ENCODE data around the gene PACS1. TPM values are rescaled to one million over a fixed set of nuclear protein-coding genes. Genes with fewer than 3 reads are reported as not detected.
A peak's percentile ranks its signal among the peaks of the same experiment; 100 is the strongest.

Gene PACS1
- total RNA-seq, 2 experiments from 2014 or later: 109 TPM

DNA sequence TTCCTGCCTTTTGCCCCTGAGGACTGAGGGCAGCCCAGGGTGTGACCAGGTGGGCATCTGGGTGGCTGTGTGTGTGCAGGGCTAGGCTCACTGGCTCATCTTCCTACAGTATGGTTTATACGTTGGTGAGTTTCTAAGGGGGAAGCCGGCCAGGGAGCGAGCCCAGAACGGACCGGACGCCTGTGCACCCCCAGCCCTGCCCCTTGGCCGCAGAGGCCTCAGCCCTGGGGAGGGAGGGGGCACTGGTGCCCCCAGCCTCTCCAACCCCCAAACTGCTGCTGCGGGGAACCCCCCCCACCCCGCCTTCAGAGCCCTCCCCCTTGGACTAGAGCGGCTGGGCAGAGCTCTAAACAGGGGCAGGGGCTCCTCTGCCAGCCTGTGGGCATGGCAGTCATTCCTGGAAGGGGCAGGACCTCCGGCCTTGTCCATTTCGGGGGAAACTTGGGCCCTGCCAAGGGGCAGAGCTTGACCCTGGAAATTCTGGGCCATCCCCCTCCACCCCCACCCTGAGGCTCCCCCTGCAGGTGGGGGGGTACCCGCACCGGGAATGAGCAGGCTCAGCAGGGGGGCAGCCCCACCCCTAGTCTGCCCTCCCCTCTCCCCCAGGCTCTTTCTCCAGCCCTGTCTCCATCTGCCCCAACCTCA is 213.5 kb downstream of the PACS1 start:
- Mint-ChIP-seq H3K27me3 (peaks cover 3% of the 10 kb centered on the region), H3K27ac (peak overlapping the region; percentile 9)

DNA sequence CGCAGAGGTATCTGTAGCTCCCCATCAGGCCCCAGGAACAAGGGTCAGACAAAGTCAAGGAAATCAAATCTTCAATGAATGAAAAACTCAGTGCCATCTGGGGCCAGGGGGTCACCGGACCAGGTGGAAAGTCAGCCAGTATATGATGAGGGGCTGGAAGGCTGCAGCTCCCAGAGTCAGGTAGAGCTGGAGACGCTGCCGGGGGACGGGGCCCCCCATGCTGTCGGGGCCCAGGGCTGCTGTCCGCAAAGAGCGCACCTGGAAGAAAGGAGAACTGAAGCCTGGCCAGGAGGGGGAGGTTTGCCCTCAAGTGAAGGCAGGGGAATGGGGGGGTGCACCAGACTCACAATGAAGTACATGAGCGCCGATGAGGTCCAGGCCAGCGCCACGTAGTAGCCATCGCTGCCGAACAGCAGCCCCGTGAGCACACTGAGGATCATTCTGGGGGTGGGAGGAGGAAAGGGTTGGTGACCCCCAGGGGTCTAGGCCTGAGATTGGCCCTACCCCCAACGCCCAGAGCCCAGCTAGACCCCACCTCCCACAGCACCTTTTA is 214.5 kb downstream of the PACS1 start:
- Mint-ChIP-seq H3K4me1 (peaks cover 45% of the 10 kb centered on the region), H3K9me3 (no peaks in the 10 kb centered on the region), H3K4me3 (no peak overlapping the region), H3K27ac (no peak overlapping the region), H3K36me3 (ENCODE audit: low read depth) (no peaks in the 10 kb centered on the region), H3K27me3 (peaks cover under 1% of the 10 kb centered on the region)
- ChIA-PET CTCF (interaction anchor here (1.1 to 4.2 kb wide), 6 partner anchors 9 to 127 kb away, joined by 3 to 43 read pairs (median 16); partner anchors contain the start of gene RAB1B), POLR2A (no interaction called here)
- no peak for DNase-seq

More for the DNA sequence above, 213.5 kb downstream of the PACS1 start:
- H3K9me3 Mint-ChIP-seq: no peaks in the 10 kb centered on the region
- peaks cover 44% of the 10 kb centered on the region for H3K4me1 Mint-ChIP-seq
- no peak overlapping the region for H3K4me3 Mint-ChIP-seq
- POLR2A ChIA-PET: no interaction called here
- CTCF ChIA-PET: interaction anchor here (0.9 to 4.2 kb wide), 15 partner anchors 7 to 67 kb away, joined by 3 to 43 read pairs (median 6); partner anchors contain the start of genes RAB1B and TMEM151A
- no peak for DNase-seq
- H3K36me3 Mint-ChIP-seq (ENCODE audit: low read depth): no peaks in the 10 kb centered on the region

DNA sequence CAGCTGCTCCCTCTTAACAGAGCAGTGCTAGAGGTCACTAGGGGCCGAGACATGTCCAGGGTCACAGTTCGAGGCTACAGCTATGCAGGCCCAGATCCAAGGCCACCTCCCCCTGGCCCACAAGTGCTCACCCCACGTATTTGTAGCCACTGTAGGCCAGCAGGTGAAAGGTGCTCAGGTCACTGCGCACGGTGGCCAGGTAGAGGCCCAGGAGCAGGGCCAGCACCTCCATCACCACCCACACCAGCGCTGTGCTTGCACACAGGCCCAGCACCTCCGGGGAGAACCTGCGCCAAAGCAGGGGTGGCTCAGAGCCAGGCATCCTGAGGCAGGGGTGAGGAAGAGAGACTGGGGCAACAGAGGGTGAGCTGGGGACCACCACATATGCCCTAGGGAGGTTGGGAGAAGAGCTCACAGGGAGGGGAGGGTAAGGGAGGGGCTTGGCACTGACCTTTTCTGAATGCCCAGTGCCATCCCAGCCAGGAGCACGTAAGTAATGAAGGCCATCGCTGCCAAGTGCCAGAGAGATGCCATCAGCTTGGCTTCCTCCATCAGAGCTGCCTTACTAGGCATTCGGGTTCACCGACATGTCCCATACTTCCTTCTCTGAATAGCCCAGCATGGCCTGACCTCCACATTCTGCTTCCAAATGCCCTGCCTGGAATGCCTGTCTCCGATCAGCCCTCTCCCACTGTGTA is 215.3 kb downstream of the PACS1 start:
- CTCF ChIA-PET: interaction anchor here (1.0 to 4.0 kb wide), 3 partner anchors 26 to 126 kb away, joined by 3 to 27 read pairs (median 4); no protein-coding TSS in a partner anchor
- Mint-ChIP-seq H3K36me3 (ENCODE audit: low read depth) (no peaks in the 10 kb centered on the region), H3K9me3 (no peaks in the 10 kb centered on the region), H3K27me3 (peaks cover 4% of the 10 kb centered on the region), H3K4me3 (no peak overlapping the region), H3K27ac (peak overlapping the region; percentile 25), H3K4me1 (peaks cover 52% of the 10 kb centered on the region)
- POLR2A ChIA-PET: no interaction called here
- no peak for DNase-seq

- Mint-ChIP-seq H3K4me3 (peak overlapping the region; percentile 89), H3K9me3 (no peaks in the 10 kb centered on the region), H3K36me3 (ENCODE audit: low read depth) (no peaks in the 10 kb centered on the region), H3K27ac (peak overlapping the region; percentile 50), H3K4me1 (peaks cover 50% of the 10 kb centered on the region), H3K27me3 (peaks cover 14% of the 10 kb centered on the region)
- DNase-seq: no peak
- ChIA-PET CTCF (interaction anchor here (0.5 to 4.0 kb wide), 4 partner anchors 14 to 111 kb away, joined by 3 to 27 read pairs (median 3); no protein-coding TSS in a partner anchor), POLR2A (interaction anchor here (0.6 kb wide), 1 partner anchor 19 kb away, joined by 3 read pairs; no protein-coding TSS in a partner anchor)
These were observed 216.6 kb downstream of the PACS1 start for GRCh38 chr11:66286699-66287098.

GRCh38 chr11:66287211-66287888 is 217.3 kb downstream of the PACS1 start:
- POLR2A ChIA-PET: no interaction called here

DNA sequence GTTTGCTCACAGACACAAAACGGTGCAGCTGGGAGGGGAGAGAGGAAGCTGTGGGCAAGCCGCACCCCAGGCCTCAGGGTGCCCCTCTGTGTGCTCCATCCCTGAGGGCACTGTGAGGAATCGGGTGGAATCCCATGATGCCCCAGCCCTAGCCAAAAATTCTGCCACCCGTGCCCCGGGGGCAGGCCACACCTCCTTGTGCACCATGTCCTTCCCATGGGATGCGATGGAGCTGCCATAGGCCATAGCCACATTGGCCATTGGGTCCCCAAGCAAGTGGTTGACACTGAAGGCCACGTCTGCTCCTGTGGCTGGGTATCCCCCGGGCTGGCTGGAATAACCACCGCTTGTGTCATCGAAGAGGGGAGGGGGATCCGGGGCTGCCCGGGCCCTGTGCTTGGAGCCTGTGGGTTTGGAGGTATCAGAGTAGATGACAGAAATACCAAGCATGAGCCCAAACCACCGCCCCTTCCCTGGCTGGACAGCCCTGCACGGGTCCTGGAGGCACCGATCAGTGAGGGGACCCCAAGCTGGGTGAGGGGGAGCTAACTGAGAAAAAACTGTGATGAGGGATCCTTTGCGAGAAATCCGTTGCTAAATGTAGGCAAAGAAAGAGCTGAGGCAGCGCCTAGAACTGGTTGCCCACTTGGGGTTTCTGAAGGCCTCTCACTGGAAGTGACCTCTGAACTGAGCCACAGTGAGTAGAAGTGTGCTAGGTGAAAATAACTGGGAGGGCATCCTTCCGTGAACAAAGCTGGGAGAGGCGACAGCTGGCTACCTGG is 218.0 kb downstream of the PACS1 start:
- POLR2A ChIA-PET: interaction anchor here (1.1 to 1.4 kb wide), 2 partner anchors 15 to 17 kb away, joined by 3 to 5 read pairs; no protein-coding TSS in a partner anchor
- H3K27ac Mint-ChIP-seq: peak overlapping the region; percentile 89

More at GRCh38 chr11:66287211-66287888, 217.3 kb downstream of the PACS1 start:
- H3K36me3 Mint-ChIP-seq (ENCODE audit: low read depth): no peaks in the 10 kb centered on the region
- peaks cover 43% of the 10 kb centered on the region for H3K4me1 Mint-ChIP-seq
- peaks cover 14% of the 10 kb centered on the region for H3K27me3 Mint-ChIP-seq
- peak overlapping the region; percentile 69 for H3K27ac Mint-ChIP-seq
- H3K4me3 Mint-ChIP-seq: peak overlapping the region; percentile 89
- CTCF ChIA-PET: interaction anchor here (0.5 to 4.0 kb wide), 5 partner anchors 15 to 110 kb away, joined by 3 to 27 read pairs (median 5); no protein-coding TSS in a partner anchor
- no peak for DNase-seq
- no peaks in the 10 kb centered on the region for H3K9me3 Mint-ChIP-seq

DNA sequence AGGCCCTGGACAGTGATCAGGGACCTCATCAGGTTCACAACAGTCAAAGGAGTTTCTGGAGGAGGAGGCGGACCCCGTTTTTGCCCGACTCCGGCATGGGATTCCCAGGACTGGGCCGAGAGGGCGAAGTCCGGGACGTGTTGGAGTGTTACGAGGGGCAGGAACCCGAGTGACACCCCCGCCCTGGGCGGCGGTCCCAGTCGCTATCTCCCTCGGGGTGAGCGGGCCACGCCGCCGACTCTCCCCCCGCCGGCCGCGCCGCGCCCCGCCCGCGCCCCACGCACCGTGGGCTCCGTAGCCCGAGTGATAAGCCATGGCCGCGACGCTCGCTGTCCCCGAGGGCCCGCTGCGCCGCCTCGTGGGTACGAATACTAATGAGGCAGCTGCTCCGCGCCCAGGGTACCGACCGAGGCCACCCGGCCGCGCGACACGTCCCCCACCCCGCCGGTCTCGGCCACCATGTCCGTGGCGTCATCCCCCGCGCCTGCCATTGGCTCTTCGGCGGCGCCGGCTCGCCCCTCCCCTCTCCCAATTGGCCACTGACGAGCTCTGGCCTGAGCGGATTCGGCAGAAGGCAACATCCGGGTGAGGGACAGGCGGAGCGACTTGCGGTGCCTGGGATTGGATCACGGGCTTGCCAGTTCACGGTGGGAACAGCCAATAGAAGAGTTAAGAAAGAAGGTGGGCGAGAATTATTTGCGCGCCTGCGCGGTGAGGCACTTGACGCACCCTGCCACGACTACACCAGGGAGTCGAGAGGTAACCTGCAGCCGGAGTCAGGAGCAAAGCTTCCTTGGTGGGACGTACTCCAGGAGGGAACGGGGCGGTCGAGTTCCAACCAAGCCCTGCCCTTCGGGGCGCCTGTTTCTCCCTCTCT is 218.8 kb downstream of the PACS1 start, which contains the start of gene YIF1A:
TSS of gene YIF1A (minus strand) at position 473 of the 877 bp plus-strand sequence. CDS start at position 315, 158 bp downstream.
- H3K9me3 Mint-ChIP-seq: no peaks in the 10 kb centered on the region
- peak within 1 kb of the TSS; percentile 89 for H3K4me3 Mint-ChIP-seq
- peaks cover 25% of the 10 kb centered on the region for H3K27me3 Mint-ChIP-seq
- DNase-seq: peak; percentile 99
- H3K4me1 Mint-ChIP-seq: peaks cover 38% of the 10 kb centered on the region
- no peaks in the 10 kb centered on the region for H3K36me3 Mint-ChIP-seq (ENCODE audit: low read depth)
- peak within 1 kb of the TSS; percentile 89 for H3K27ac Mint-ChIP-seq
- ChIA-PET CTCF (interaction anchor here (0.7 to 2.4 kb wide), 12 partner anchors 9 to 150 kb away, joined by 3 to 16 read pairs (median 4); partner anchors contain the start of genes CD248, MRPL11 and RIN1), POLR2A (interaction anchor here (0.6 to 1.4 kb wide), 5 partner anchors 16 to 167 kb away, joined by 3 to 5 read pairs (median 4); no protein-coding TSS in a partner anchor)

More for the DNA sequence above, 218.0 kb downstream of the PACS1 start:
- DNase-seq: no peak
- H3K9me3 Mint-ChIP-seq: no peaks in the 10 kb centered on the region
- CTCF ChIA-PET: interaction anchor here (1.1 to 4.0 kb wide), 8 partner anchors 10 to 72 kb away, joined by 3 to 27 read pairs (median 4); no protein-coding TSS in a partner anchor
- H3K4me1 Mint-ChIP-seq: peaks cover 41% of the 10 kb centered on the region
- no peaks in the 10 kb centered on the region for H3K36me3 Mint-ChIP-seq (ENCODE audit: low read depth)
- peak overlapping the region; percentile 89 for H3K4me3 Mint-ChIP-seq
- H3K27me3 Mint-ChIP-seq: peaks cover 21% of the 10 kb centered on the region

- Mint-ChIP-seq H3K36me3 (ENCODE audit: low read depth) (no peaks in the 10 kb centered on the region), H3K9me3 (no peaks in the 10 kb centered on the region), H3K27me3 (peaks cover 25% of the 10 kb centered on the region), H3K27ac (peak overlapping the region; percentile 89), H3K4me3 (peak overlapping the region; percentile 89), H3K4me1 (peaks cover 38% of the 10 kb centered on the region)
- DNase-seq: peak; percentile 85
- ChIA-PET CTCF (interaction anchor here (0.7 to 2.4 kb wide), 12 partner anchors 7 to 149 kb away, joined by 3 to 16 read pairs (median 4); partner anchors contain the start of genes CD248, MRPL11 and RIN1), POLR2A (interaction anchor here (0.6 to 1.4 kb wide), 3 partner anchors 17 to 99 kb away, joined by 3 to 5 read pairs (median 5); no protein-coding TSS in a partner anchor)
These were observed 219.7 kb downstream of the PACS1 start for GRCh38 chr11:66289548-66290329.

DNA sequence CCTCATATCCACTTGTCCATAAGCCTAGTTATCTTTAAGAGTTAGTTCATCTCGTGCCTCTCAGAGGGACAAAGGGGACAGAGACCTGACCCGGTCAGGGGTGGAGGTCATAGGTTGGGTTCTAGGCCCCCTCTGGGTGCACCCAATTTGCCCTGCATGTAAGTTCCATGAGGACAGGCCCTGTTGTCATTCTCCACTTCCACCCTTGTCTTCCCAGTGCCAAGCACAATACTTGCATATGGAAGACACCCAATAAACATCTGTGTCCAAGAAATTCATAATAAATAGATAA is 220.2 kb downstream of the PACS1 start:
- Mint-ChIP-seq H3K4me1 (peaks cover 38% of the 10 kb centered on the region), H3K9me3 (no peaks in the 10 kb centered on the region), H3K4me3 (peak overlapping the region; percentile 89), H3K27ac (peak overlapping the region; percentile 7), H3K36me3 (ENCODE audit: low read depth) (no peaks in the 10 kb centered on the region), H3K27me3 (peaks cover 25% of the 10 kb centered on the region)
- POLR2A ChIA-PET: no interaction called here
- CTCF ChIA-PET: interaction anchor here (1.9 kb wide), 1 partner anchor 8 kb away, joined by 11 read pairs; no protein-coding TSS in a partner anchor
- no peak for DNase-seq

GRCh38 chr11:66291303-66291705 is 221.2 kb downstream of the PACS1 start:
- DNase-seq: no peak
- Mint-ChIP-seq H3K4me3 (peak overlapping the region; percentile 89), H3K9me3 (no peaks in the 10 kb centered on the region), H3K36me3 (ENCODE audit: low read depth) (no peaks in the 10 kb centered on the region), H3K27ac (no peak overlapping the region), H3K27me3 (peaks cover 25% of the 10 kb centered on the region), H3K4me1 (peaks cover 38% of the 10 kb centered on the region)
- CTCF ChIA-PET: interaction anchor here (1.2 to 1.9 kb wide), 2 partner anchors 9 to 118 kb away, joined by 3 to 11 read pairs; no protein-coding TSS in a partner anchor
- POLR2A ChIA-PET: no interaction called here

Measured in activated CD4-positive, alpha-beta T cell treated with anti-CD3 and anti-CD28 coated beads, Interleukin-2, amount 10 ng/mL, durations not matched to agents 7 days and 5 days (primary cell).